Esophagus squamous epithelium (tissue), 4 donors: ENCODE data around the gene SEMA6A.

Experiments
- CTCF ChIP-seq, 6 experiments: fragments of 450-650 bp in 4 of 6; fragments of 200-600 bp in 2 of 6; sonication (generic) in 2 of 6; IDR thresholded peaks; one replicate each; pipeline ENCODE4 v1.5.1; 2016 to 2019; ENCODE audit warnings: antibody characterized with exemption in 6 of 6, mild to moderate bottlenecking in 4 of 6, moderate library complexity in 4 of 6
- POLR2A ChIP-seq, 4 donors: fragments of 450-650 bp; IDR thresholded peaks; one replicate each; pipeline ENCODE4 v1.6.1; 2017; ENCODE audit warnings: antibody characterized with exemption in 4 of 4, mild to moderate bottlenecking in 4 of 4, moderate library complexity in 3 of 4

GRCh38 chr5:116600876-116601275 is 26.3 kb upstream of the SEMA6A start:
- TF ChIP-seq CTCF (IDR thresholded peaks at IDR 0.05) (no peak), POLR2A (IDR thresholded peaks at IDR 0.05) (no peak)
